ENCODE data around the gene KCND3. TPM values are rescaled to one million over a fixed set of nuclear protein-coding genes. Genes with fewer than 3 reads are reported as not detected.
A peak's percentile ranks its signal among the peaks of the same experiment; 100 is the strongest.
"Not testable (repeated sequence)": the region's sequence is repeated elsewhere in the genome, so short reads cannot be mapped to it uniquely, and the experiment has no call there.

Gene KCND3
- polyA plus RNA-seq, 1 donor from 2014 or later = not detected

DNA sequence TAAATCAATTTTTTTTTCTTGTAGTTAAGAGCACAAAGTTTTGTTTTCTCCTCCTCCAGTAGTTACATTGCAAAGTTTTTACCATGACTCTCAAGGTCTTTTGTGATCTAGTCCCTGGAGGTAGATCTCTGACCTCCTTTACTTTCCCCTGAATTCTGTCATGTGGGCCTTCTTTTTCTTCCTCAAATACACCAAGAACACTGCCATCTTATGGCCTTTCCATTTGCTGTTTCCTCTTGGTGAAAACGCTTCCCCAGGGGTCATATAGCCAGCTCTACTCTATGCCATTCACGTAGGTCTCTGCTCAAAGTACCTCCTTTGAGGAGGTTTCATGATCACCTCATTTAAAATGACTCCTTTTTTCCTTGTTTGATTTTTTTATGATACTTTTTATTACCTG, 231.1 kb downstream of the KCND3 start:
- Mint-ChIP-seq H3K4me1 (peaks cover 15 to 23% (median 22%) of the 10 kb centered on the region in 3 donors), H3K36me3 (peaks cover 6% of the 10 kb centered on the region), H3K4me3 (peak overlapping the region in 2 of 4 donors; percentile 34 to 65), H3K9me3 (no peaks in the 10 kb centered on the region), H3K27ac (peak overlapping the region in 1 of 3 donors; percentile 70), H3K27me3 (no peaks in the 10 kb centered on the region)

- H3K9me3 Mint-ChIP-seq = no peaks in the 10 kb centered on the region
- H3K4me3 Mint-ChIP-seq = peak overlapping the region; percentile 94 to 100 (median 98)
- H3K27ac Mint-ChIP-seq = peak overlapping the region; percentile 95 to 99 (median 99)
- H3K36me3 Mint-ChIP-seq = peaks cover 4% of the 10 kb centered on the region
- peaks cover 15 to 23% (median 22%) of the 10 kb centered on the region in 3 donors for H3K4me1 Mint-ChIP-seq
- no peaks in the 10 kb centered on the region for H3K27me3 Mint-ChIP-seq
Observed at GRCh38 chr1:111756124-111756513, 233.3 kb downstream of the KCND3 start.

- Mint-ChIP-seq H3K9me3 (no peaks in the 10 kb centered on the region), H3K4me3 (peak within 1 kb of the TSS; percentile 94 to 100 (median 98)), H3K4me1 (peaks cover 15 to 23% (median 22%) of the 10 kb centered on the region in 3 donors), H3K36me3 (peaks cover 2% of the 10 kb centered on the region), H3K27ac (peak within 1 kb of the TSS; percentile 95 to 99 (median 99)), H3K27me3 (no peaks in the 10 kb centered on the region)
Observed at GRCh38 chr1:111755331-111756123, 233.9 kb downstream of the KCND3 start, which contains the start of gene DDX20. TSS of gene DDX20 (plus strand) at chr1:111755901. CDS start at chr1:111755925, 24 bp downstream.

DNA sequence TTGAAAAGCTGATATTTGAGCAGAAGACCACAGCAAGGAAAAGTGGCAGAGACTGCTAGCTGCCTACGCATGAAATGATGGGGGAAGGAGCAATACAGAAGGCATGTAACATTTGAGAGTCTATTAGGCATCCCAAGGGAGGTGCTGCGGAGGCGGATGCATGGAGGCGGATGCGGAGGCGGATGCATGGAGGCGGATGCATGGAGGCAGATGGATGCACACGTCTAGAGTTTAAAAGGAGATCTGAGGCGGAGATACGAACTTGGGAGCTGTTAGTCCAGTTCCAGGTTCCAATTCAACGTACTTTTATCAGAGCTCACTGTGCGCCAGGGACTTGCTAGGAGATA, 234.5 kb downstream of the KCND3 start:
- no peaks in the 10 kb centered on the region for H3K27me3 Mint-ChIP-seq
- peaks cover 2% of the 10 kb centered on the region for H3K36me3 Mint-ChIP-seq
- H3K9me3 Mint-ChIP-seq = no peaks in the 10 kb centered on the region
- peak overlapping the region; percentile 94 to 100 (median 98) for H3K4me3 Mint-ChIP-seq
- peaks cover 15 to 23% (median 22%) of the 10 kb centered on the region in 3 donors for H3K4me1 Mint-ChIP-seq
- peak overlapping the region; percentile 95 to 99 (median 99) for H3K27ac Mint-ChIP-seq

GRCh38 chr1:111751906-111752575, 237.4 kb downstream of the KCND3 start:
- Mint-ChIP-seq H3K27me3 (no peaks in the 10 kb centered on the region), H3K36me3 (no peaks in the 10 kb centered on the region), H3K4me1 (peaks cover 8 to 19% (median 17%) of the 10 kb centered on the region in 3 donors), H3K27ac (peak overlapping the region in 2 of 3 donors; percentile 53 to 71), H3K4me3 (peak overlapping the region in 1 of 4 donors; percentile 36), H3K9me3 (no peaks in the 10 kb centered on the region)

GRCh38 chr1:111750856-111751255, 238.6 kb downstream of the KCND3 start:
- no peaks in the 10 kb centered on the region for H3K9me3 Mint-ChIP-seq
- H3K36me3 Mint-ChIP-seq = no peaks in the 10 kb centered on the region
- H3K27ac Mint-ChIP-seq = peak overlapping the region in 2 of 3 donors; percentile 18 to 53
- H3K4me3 Mint-ChIP-seq = no peak overlapping the region
- H3K4me1 Mint-ChIP-seq = peaks cover 4 to 12% (median 10%) of the 10 kb centered on the region in 3 donors
- H3K27me3 Mint-ChIP-seq = no peaks in the 10 kb centered on the region

DNA sequence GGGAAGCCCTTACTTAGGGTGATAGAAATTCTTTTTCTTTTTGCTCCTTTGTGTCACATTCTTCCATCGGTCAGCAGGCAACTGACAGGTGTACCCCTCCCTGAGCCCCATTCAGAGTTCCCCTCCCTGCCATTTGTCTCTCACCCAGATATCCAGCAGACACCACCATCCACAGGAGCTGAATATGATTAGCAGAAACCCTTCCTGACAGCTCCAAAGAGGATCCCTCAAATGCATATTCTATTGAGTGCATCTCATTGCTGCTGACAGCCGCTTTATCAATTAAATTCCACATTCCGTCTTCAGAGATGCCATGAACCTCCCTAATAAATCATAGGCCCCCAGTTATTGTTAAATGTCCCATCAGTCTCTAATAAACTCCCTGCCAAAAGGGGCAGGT, 239.8 kb downstream of the KCND3 start:
- no peak overlapping the region for H3K27ac Mint-ChIP-seq
- no peak overlapping the region for H3K4me3 Mint-ChIP-seq
- H3K27me3 Mint-ChIP-seq = no peaks in the 10 kb centered on the region
- no peaks in the 10 kb centered on the region for H3K9me3 Mint-ChIP-seq
- H3K4me1 Mint-ChIP-seq = peaks cover under 1 to 8% (median 1%) of the 10 kb centered on the region in 3 donors
- no peaks in the 10 kb centered on the region for H3K36me3 Mint-ChIP-seq

DNA sequence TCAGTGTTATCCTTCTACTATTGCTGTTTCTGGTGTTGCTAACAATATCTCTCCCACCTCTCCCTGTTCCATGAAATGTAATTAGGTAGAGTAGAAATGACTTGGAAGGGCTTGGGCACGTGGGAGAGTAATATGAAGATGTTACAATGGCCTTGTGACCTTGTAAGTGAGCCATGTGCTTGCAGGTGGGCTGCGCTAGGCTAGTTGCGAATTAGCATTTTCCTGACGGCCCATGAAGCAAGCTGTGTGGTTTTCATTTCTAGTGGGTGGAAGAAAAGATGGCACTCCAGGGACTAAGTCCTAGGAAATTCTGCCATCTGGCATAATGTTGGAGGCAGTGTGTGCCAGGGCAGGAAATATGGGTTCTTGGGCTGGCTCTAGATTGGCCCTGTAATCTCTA, 241.5 kb downstream of the KCND3 start:
- H3K9me3 Mint-ChIP-seq = no peaks in the 10 kb centered on the region
- no peaks in the 10 kb centered on the region for H3K27me3 Mint-ChIP-seq
- H3K4me3 Mint-ChIP-seq = no peak overlapping the region
- H3K4me1 Mint-ChIP-seq = peaks cover 0 to 4% (median 0%) of the 10 kb centered on the region in 3 donors
- H3K36me3 Mint-ChIP-seq = no peaks in the 10 kb centered on the region
- peak overlapping the region in 1 of 3 donors; percentile 5 for H3K27ac Mint-ChIP-seq

DNA sequence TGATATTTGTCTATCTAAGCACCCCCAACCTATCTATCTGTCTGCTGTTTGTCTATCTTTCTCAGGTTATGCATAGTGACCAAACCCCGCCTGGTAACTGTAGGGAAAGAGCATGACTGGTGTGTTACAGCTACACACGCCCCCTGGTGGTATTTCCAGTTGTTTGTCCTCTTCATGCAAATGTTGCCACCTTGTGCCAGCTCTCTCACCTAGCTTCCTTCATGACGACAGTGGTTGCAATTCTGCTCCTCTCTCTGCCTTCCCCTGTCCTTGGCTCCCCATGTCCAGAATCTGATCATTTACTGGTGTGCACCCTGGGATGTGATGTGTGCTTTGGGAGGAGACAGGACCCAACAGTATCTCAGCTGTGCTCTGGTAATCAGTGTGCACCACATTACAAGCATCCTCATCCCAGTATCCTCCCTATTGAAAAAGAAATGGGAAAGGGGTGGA, 242.2 kb downstream of the KCND3 start:
- no peaks in the 10 kb centered on the region for H3K27me3 Mint-ChIP-seq
- peaks cover 0 to 4% (median 0%) of the 10 kb centered on the region in 3 donors for H3K4me1 Mint-ChIP-seq
- H3K9me3 Mint-ChIP-seq = no peaks in the 10 kb centered on the region
- peak overlapping the region in 1 of 3 donors; percentile 74 for H3K27ac Mint-ChIP-seq
- no peaks in the 10 kb centered on the region for H3K36me3 Mint-ChIP-seq
- no peak overlapping the region for H3K4me3 Mint-ChIP-seq

DNA sequence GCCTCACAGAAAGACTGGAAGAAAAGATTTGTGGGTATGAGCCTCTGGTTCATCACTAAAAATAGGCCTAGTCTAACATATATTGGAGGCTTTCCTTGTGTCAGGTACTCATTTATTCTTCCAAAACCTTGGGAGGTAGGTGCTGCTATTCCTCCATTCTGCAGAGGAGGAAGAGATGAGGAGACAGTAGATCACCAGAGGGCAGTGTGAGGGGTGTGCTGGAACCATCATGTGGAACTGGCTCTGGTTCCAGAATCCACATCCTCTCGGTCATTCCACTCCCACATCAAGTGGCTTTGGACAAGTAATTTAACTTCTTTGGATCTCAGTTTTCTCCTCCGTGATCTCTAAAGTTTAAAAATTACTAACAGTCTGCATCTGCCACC, 242.9 kb downstream of the KCND3 start:
- H3K4me3 Mint-ChIP-seq = no peak overlapping the region
- peaks cover under 1% of the 10 kb centered on the region for H3K27me3 Mint-ChIP-seq
- peaks cover 0 to 4% (median 0%) of the 10 kb centered on the region in 3 donors for H3K4me1 Mint-ChIP-seq
- H3K36me3 Mint-ChIP-seq = no peaks in the 10 kb centered on the region
- no peaks in the 10 kb centered on the region for H3K9me3 Mint-ChIP-seq
- no peak overlapping the region for H3K27ac Mint-ChIP-seq

DNA sequence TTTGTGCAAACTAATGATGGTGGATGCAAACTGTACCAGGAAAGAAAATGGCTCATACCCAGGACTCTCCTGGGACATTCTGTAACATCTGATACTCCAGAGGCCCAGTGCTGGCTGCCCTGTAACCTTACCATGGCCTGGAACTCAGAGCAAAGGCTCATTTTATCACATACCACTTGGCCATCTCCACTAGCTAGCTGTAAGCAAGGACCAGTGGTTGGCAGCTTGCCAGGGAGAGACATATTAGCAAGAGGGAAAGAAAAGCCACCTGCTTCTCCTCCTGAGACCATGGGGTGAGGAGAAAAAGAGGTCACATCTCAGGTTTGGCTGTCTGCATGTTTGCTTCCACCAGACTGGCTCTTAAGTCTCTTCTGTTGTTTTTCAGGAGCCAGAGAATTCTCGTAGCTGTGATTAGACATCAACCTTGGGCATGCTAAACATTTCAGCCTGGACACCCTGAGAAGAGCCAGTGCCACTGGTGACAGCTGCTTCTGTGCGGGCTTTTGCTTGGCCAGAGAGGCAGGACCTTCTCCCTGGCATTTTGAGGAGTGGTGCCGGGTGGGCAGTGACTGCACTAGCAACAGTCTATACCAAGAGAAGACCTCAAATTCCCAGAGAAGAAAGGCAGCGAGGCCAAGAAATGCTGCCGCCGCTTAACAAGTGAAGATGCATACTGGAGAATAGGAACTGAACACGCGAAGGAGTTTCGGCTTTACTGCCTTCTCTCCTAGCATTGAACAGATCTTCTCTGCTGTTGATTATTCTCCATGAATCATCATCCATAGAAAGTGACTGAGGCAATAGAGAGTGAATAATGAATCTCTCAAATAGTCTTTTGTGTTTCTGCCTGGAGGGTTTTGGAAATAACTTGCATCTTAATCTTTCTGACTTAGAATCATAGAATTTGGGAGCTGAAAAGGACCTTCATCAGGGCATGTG, 243.5 kb downstream of the KCND3 start:
- Mint-ChIP-seq H3K9me3 (no peaks in the 10 kb centered on the region), H3K4me1 (peaks cover 0 to 4% (median 1%) of the 10 kb centered on the region in 3 donors), H3K36me3 (no peaks in the 10 kb centered on the region), H3K4me3 (no peak overlapping the region), H3K27ac (no peak overlapping the region), H3K27me3 (peaks cover 7% of the 10 kb centered on the region)

DNA sequence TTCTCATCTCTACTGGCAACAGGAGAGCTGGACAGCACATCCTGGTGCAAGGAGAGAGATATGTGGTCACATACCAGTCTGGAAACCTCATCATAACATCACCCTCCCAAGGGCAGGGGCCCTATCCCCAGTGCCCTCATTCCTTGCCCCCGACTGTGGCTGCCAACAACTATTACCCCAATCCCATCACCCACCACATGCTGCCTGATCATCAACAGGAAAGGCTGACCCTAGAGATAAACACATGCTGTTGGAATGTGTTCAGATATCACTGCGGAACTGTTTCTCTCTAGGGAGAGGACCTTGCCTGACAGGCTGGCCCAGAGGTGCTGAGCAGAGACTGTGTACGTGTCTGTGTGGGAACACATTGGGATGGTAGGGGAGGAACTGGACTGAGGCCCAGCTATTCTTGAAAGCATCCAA, 245.8 kb downstream of the KCND3 start:
- H3K9me3 Mint-ChIP-seq = no peaks in the 10 kb centered on the region
- peaks cover 5 to 10% (median 8%) of the 10 kb centered on the region in 3 donors for H3K4me1 Mint-ChIP-seq
- no peaks in the 10 kb centered on the region for H3K36me3 Mint-ChIP-seq
- H3K27me3 Mint-ChIP-seq = peaks cover 12% of the 10 kb centered on the region
- H3K27ac Mint-ChIP-seq = no peak overlapping the region
- peak overlapping the region in 1 of 4 donors; percentile 13 for H3K4me3 Mint-ChIP-seq

DNA sequence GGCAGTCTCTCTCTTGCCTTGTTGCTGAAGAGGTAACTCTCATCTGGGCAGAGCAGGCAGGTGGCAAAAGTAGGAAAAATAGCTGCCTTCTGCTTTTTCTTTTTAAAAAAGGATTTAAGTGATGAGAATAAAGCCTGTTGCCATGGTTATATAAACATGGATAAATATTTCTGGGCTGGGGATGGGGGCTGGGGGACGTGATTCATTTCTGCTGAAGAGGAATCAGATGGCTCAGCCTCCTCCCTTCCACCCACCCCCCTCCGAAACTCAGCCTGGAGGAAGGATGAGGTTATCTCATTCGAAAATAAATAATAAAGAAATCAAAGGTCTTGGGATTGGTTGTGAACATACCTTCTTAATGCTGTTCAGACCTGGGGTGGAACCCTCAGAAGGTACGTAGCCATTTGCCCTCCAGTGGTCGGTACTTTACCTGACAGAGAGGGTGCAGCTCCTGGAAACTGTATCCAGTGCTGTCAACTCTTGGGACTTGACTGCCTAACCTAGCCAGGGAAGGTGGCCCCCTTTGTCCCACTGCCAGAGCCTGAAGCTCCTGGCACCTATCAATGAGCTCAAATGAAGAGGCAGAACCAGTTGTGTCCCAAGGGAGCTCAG, 246.4 kb downstream of the KCND3 start:
- H3K36me3 Mint-ChIP-seq = no peaks in the 10 kb centered on the region
- H3K4me1 Mint-ChIP-seq = peaks cover 7 to 11% (median 9%) of the 10 kb centered on the region in 3 donors
- H3K9me3 Mint-ChIP-seq = no peaks in the 10 kb centered on the region
- peaks cover 12% of the 10 kb centered on the region for H3K27me3 Mint-ChIP-seq
- H3K27ac Mint-ChIP-seq = no peak overlapping the region
- H3K4me3 Mint-ChIP-seq = peak overlapping the region in 1 of 4 donors; percentile 22

- H3K4me3 Mint-ChIP-seq = peak overlapping the region in 1 of 4 donors; percentile 91
Observed at GRCh38 chr1:111742292-111742691, 247.2 kb downstream of the KCND3 start.

More at GRCh38 chr1:111742292-111742691, 247.2 kb downstream of the KCND3 start:
- Mint-ChIP-seq H3K4me1 (peaks cover 9 to 19% (median 12%) of the 10 kb centered on the region in 3 donors), H3K27me3 (peaks cover 17% of the 10 kb centered on the region)
- not testable (repeated sequence) for H3K9me3 Mint-ChIP-seq, H3K36me3 Mint-ChIP-seq, H3K27ac Mint-ChIP-seq

All from IgD-negative memory B cell (primary cell).